ENCODE results near the gene GATA2.
A peak's percentile ranks its signal among the peaks of the same experiment; 100 is the strongest.

GATA2 gene

GRCh38 chr3:128452678-128453275, 40.2 kb downstream of the GATA2 start:
- Mint-ChIP-seq H3K4me1 (ENCODE audit: low read depth) (peaks cover 15% of the 10 kb centered on the region), H3K36me3 (peaks cover 6% of the 10 kb centered on the region), H3K27me3 (peaks cover 4% of the 10 kb centered on the region), H3K4me3 (no peak overlapping the region), H3K27ac (no peak overlapping the region), H3K9me3 (ENCODE audit: low read depth) (peaks cover 8% of the 10 kb centered on the region)

- Mint-ChIP-seq H3K36me3 (peaks cover 9% of the 10 kb centered on the region), H3K4me3 (no peak overlapping the region), H3K27me3 (peaks cover 4% of the 10 kb centered on the region), H3K4me1 (ENCODE audit: low read depth) (peaks cover 21% of the 10 kb centered on the region), H3K9me3 (ENCODE audit: low read depth) (peaks cover 11% of the 10 kb centered on the region), H3K27ac (no peak overlapping the region)
Measured at GRCh38 chr3:128452120-128452519, 40.9 kb downstream of the GATA2 start.

- H3K27ac Mint-ChIP-seq, result peak overlapping the region; percentile 83
- H3K4me1 Mint-ChIP-seq (ENCODE audit: low read depth), result peaks cover 27% of the 10 kb centered on the region
- H3K36me3 Mint-ChIP-seq, result peaks cover 17% of the 10 kb centered on the region
- H3K27me3 Mint-ChIP-seq, result no peaks in the 10 kb centered on the region
- H3K4me3 Mint-ChIP-seq, result no peak overlapping the region
- H3K9me3 Mint-ChIP-seq (ENCODE audit: low read depth), result peaks cover 13% of the 10 kb centered on the region
Measured at GRCh38 chr3:128449111-128449638, 43.8 kb downstream of the GATA2 start.

GRCh38 chr3:128448491-128448890, 44.5 kb downstream of the GATA2 start:
- H3K4me1 Mint-ChIP-seq (ENCODE audit: low read depth), result peaks cover 27% of the 10 kb centered on the region
- H3K9me3 Mint-ChIP-seq (ENCODE audit: low read depth), result peaks cover 13% of the 10 kb centered on the region
- peak overlapping the region; percentile 67 for H3K4me3 Mint-ChIP-seq
- H3K36me3 Mint-ChIP-seq, result peaks cover 17% of the 10 kb centered on the region
- H3K27me3 Mint-ChIP-seq, result no peaks in the 10 kb centered on the region
- H3K27ac Mint-ChIP-seq, result peak overlapping the region; percentile 83

- no peaks in the 10 kb centered on the region for H3K27me3 Mint-ChIP-seq
Measured at GRCh38 chr3:128447561-128448013, 45.4 kb downstream of the GATA2 start.

GRCh38 chr3:128446821-128447220, 46.2 kb downstream of the GATA2 start:
- H3K36me3 Mint-ChIP-seq, result peaks cover 17% of the 10 kb centered on the region
- H3K27ac Mint-ChIP-seq, result peak overlapping the region; percentile 47
- H3K4me3 Mint-ChIP-seq, result no peak overlapping the region
- peaks cover 13% of the 10 kb centered on the region for H3K9me3 Mint-ChIP-seq (ENCODE audit: low read depth)
- H3K27me3 Mint-ChIP-seq, result no peaks in the 10 kb centered on the region
- H3K4me1 Mint-ChIP-seq (ENCODE audit: low read depth), result peaks cover 27% of the 10 kb centered on the region

More at GRCh38 chr3:128447561-128448013, 45.4 kb downstream of the GATA2 start:
- H3K4me1 Mint-ChIP-seq (ENCODE audit: low read depth), result peaks cover 27% of the 10 kb centered on the region
- peaks cover 13% of the 10 kb centered on the region for H3K9me3 Mint-ChIP-seq (ENCODE audit: low read depth)
- peak overlapping the region; percentile 55 for H3K27ac Mint-ChIP-seq
- H3K36me3 Mint-ChIP-seq, result peaks cover 17% of the 10 kb centered on the region
- peak overlapping the region; percentile 30 for H3K4me3 Mint-ChIP-seq

GRCh38 chr3:128445357-128445756, 47.6 kb downstream of the GATA2 start:
- H3K36me3 Mint-ChIP-seq, result peaks cover 17% of the 10 kb centered on the region
- peaks cover 27% of the 10 kb centered on the region for H3K4me1 Mint-ChIP-seq (ENCODE audit: low read depth)
- H3K27ac Mint-ChIP-seq, result no peak overlapping the region
- H3K9me3 Mint-ChIP-seq (ENCODE audit: low read depth), result peaks cover 13% of the 10 kb centered on the region
- H3K4me3 Mint-ChIP-seq, result no peak overlapping the region
- H3K27me3 Mint-ChIP-seq, result no peaks in the 10 kb centered on the region

GRCh38 chr3:128443771-128444170, 49.2 kb downstream of the GATA2 start:
- H3K36me3 Mint-ChIP-seq, result peaks cover 16% of the 10 kb centered on the region

GRCh38 chr3:128442949-128443348, 50.1 kb downstream of the GATA2 start:
- Mint-ChIP-seq H3K36me3 (peaks cover 10% of the 10 kb centered on the region), H3K4me1 (ENCODE audit: low read depth) (peaks cover 13% of the 10 kb centered on the region), H3K27ac (no peak overlapping the region), H3K27me3 (peaks cover 5% of the 10 kb centered on the region), H3K9me3 (ENCODE audit: low read depth) (peaks cover 6% of the 10 kb centered on the region), H3K4me3 (no peak overlapping the region)

More at GRCh38 chr3:128443771-128444170, 49.2 kb downstream of the GATA2 start:
- peaks cover 11% of the 10 kb centered on the region for H3K9me3 Mint-ChIP-seq (ENCODE audit: low read depth)
- H3K27me3 Mint-ChIP-seq, result peaks cover 5% of the 10 kb centered on the region
- peaks cover 20% of the 10 kb centered on the region for H3K4me1 Mint-ChIP-seq (ENCODE audit: low read depth)
- no peak overlapping the region for H3K4me3 Mint-ChIP-seq
- H3K27ac Mint-ChIP-seq, result no peak overlapping the region

GRCh38 chr3:128442070-128442469, 50.9 kb downstream of the GATA2 start:
- Mint-ChIP-seq H3K36me3 (peaks cover 7% of the 10 kb centered on the region), H3K4me1 (ENCODE audit: low read depth) (peaks cover 5% of the 10 kb centered on the region), H3K4me3 (no peak overlapping the region)

GRCh38 chr3:128439226-128439625, 53.8 kb downstream of the GATA2 start:
- Mint-ChIP-seq H3K4me3 (no peak overlapping the region), H3K27ac (no peak overlapping the region), H3K27me3 (peaks cover 7% of the 10 kb centered on the region)

More at GRCh38 chr3:128442070-128442469, 50.9 kb downstream of the GATA2 start:
- no peak overlapping the region for H3K27ac Mint-ChIP-seq
- peaks cover 2% of the 10 kb centered on the region for H3K9me3 Mint-ChIP-seq (ENCODE audit: low read depth)
- H3K27me3 Mint-ChIP-seq, result peaks cover 5% of the 10 kb centered on the region

GRCh38 chr3:128438488-128439072, 54.4 kb downstream of the GATA2 start:
- H3K27ac Mint-ChIP-seq, result no peak overlapping the region
- H3K9me3 Mint-ChIP-seq (ENCODE audit: low read depth), result no peaks in the 10 kb centered on the region
- peaks cover 12% of the 10 kb centered on the region for H3K27me3 Mint-ChIP-seq
- H3K4me1 Mint-ChIP-seq (ENCODE audit: low read depth), result no peaks in the 10 kb centered on the region
- H3K36me3 Mint-ChIP-seq, result no peaks in the 10 kb centered on the region
- no peak overlapping the region for H3K4me3 Mint-ChIP-seq

More at GRCh38 chr3:128439226-128439625, 53.8 kb downstream of the GATA2 start:
- H3K36me3 Mint-ChIP-seq, result no peaks in the 10 kb centered on the region
- no peaks in the 10 kb centered on the region for H3K9me3 Mint-ChIP-seq (ENCODE audit: low read depth)
- no peaks in the 10 kb centered on the region for H3K4me1 Mint-ChIP-seq (ENCODE audit: low read depth)

- no peak overlapping the region for H3K4me3 Mint-ChIP-seq
- H3K27ac Mint-ChIP-seq, result no peak overlapping the region
- no peaks in the 10 kb centered on the region for H3K9me3 Mint-ChIP-seq (ENCODE audit: low read depth)
- peaks cover 9% of the 10 kb centered on the region for H3K4me1 Mint-ChIP-seq (ENCODE audit: low read depth)
- H3K27me3 Mint-ChIP-seq, result peaks cover 24% of the 10 kb centered on the region
- no peaks in the 10 kb centered on the region for H3K36me3 Mint-ChIP-seq
Measured at GRCh38 chr3:128436214-128436613, 56.8 kb downstream of the GATA2 start.

GRCh38 chr3:128435561-128435960, 57.4 kb downstream of the GATA2 start:
- H3K36me3 Mint-ChIP-seq, result peaks cover 2% of the 10 kb centered on the region
- no peak overlapping the region for H3K27ac Mint-ChIP-seq
- peaks cover 25% of the 10 kb centered on the region for H3K27me3 Mint-ChIP-seq

GRCh38 chr3:128435058-128435457, 57.9 kb downstream of the GATA2 start:
- Mint-ChIP-seq H3K4me3 (no peak overlapping the region), H3K9me3 (ENCODE audit: low read depth) (no peaks in the 10 kb centered on the region), H3K36me3 (peaks cover 3% of the 10 kb centered on the region), H3K27me3 (peaks cover 27% of the 10 kb centered on the region), H3K27ac (no peak overlapping the region), H3K4me1 (ENCODE audit: low read depth) (peaks cover 9% of the 10 kb centered on the region)

More at GRCh38 chr3:128435561-128435960, 57.4 kb downstream of the GATA2 start:
- Mint-ChIP-seq H3K4me1 (ENCODE audit: low read depth) (peaks cover 9% of the 10 kb centered on the region), H3K9me3 (ENCODE audit: low read depth) (no peaks in the 10 kb centered on the region), H3K4me3 (no peak overlapping the region)

Data from activated naive CD8-positive, alpha-beta T cell (primary cell).